ENCODE measurements around the gene IFIH1.

Gene IFIH1

GRCh38 chr2:162317861-162318327 lies 590 bp downstream of the IFIH1 start:
- Histone ChIP-seq H4K91ac (ENCODE audit: low read depth, low read length) (no peak overlapping the region), H3K4me1 (ENCODE audit: control insufficient read depth in 1 of 2, insufficient read depth in 2 of 2, low read length in 2 of 2) (peaks cover 0 to 2% of the 10 kb centered on the region in 2 experiments), H3K36me3 (ENCODE audit: control insufficient read depth in 1 of 2, insufficient read depth in 2 of 2, low read length in 2 of 2) (no peaks in the 10 kb centered on the region), H3K79me1 (ENCODE audit: low read length) (no peaks in the 10 kb centered on the region), H3K9me3 (ENCODE audit: insufficient read depth, low read depth, low read length) (no peaks in the 10 kb centered on the region), H3K4ac (ENCODE audit: low read depth, low read length) (no peak overlapping the region), H3K14ac (ENCODE audit: low read length) (no peak overlapping the region), H2BK12ac (ENCODE audit: low read length) (no peak overlapping the region), H3K27me3 (ENCODE audit: insufficient read depth, low read length) (no peaks in the 10 kb centered on the region), H3K4me3 (ENCODE audit: low read depth, low read length) (peak overlapping the region; percentile 71), H3K79me2 (ENCODE audit: control insufficient read depth, insufficient read depth, low read length, poor library complexity) (no peaks in the 10 kb centered on the region), H2AK5ac (ENCODE audit: low read length) (no peak overlapping the region), H2AFZ (ENCODE audit: insufficient read depth, low read length, poor library complexity) (peak overlapping the region; percentile 21), H2BK5ac (ENCODE audit: low read depth, low read length, poor library complexity) (no peak overlapping the region), H2BK120ac (ENCODE audit: insufficient read depth, low read length, poor library complexity) (no peak overlapping the region), H3K23ac (ENCODE audit: low read length) (no peak overlapping the region), H3K27ac (ENCODE audit: low read depth, low read length) (no peak overlapping the region), H3K9ac (ENCODE audit: low read length) (peak overlapping the region; percentile 42), H3K4me2 (ENCODE audit: low read length) (peak overlapping the region; percentile 98), H3K18ac (ENCODE audit: low read length) (no peak overlapping the region), H4K8ac (ENCODE audit: low read depth, low read length) (no peak overlapping the region), H4K12ac (ENCODE audit: low read depth, low read length) (no peak overlapping the region)
- peak; percentile 53 to 57 for DNase-seq
- WGBS (ENCODE audit: extremely low coverage, insufficient coverage, insufficient read length) = no CpG with 5 or more reads among the region's 16 CpGs

- Histone ChIP-seq H3K23ac (ENCODE audit: low read length) (no peak overlapping the region), H2AFZ (ENCODE audit: insufficient read depth, low read length, poor library complexity) (no peak overlapping the region), H2BK12ac (ENCODE audit: low read length) (no peak overlapping the region), H3K4me1 (ENCODE audit: control insufficient read depth in 1 of 2, insufficient read depth in 2 of 2, low read length in 2 of 2) (peaks cover 0 to 2% of the 10 kb centered on the region in 2 experiments), H3K79me1 (ENCODE audit: low read length) (no peaks in the 10 kb centered on the region), H3K9me3 (ENCODE audit: insufficient read depth, low read depth, low read length) (no peaks in the 10 kb centered on the region), H3K4me2 (ENCODE audit: low read length) (no peak overlapping the region), H3K27ac (ENCODE audit: low read depth, low read length) (no peak overlapping the region), H2BK120ac (ENCODE audit: insufficient read depth, low read length, poor library complexity) (no peak overlapping the region), H4K8ac (ENCODE audit: low read depth, low read length) (no peak overlapping the region), H3K14ac (ENCODE audit: low read length) (no peak overlapping the region), H2AK5ac (ENCODE audit: low read length) (no peak overlapping the region), H2BK5ac (ENCODE audit: low read depth, low read length, poor library complexity) (no peak overlapping the region), H4K12ac (ENCODE audit: low read depth, low read length) (no peak overlapping the region), H3K4me3 (ENCODE audit: low read depth, low read length) (no peak overlapping the region), H3K18ac (ENCODE audit: low read length) (no peak overlapping the region), H4K91ac (ENCODE audit: low read depth, low read length) (no peak overlapping the region), H3K27me3 (ENCODE audit: insufficient read depth, low read length) (no peaks in the 10 kb centered on the region), H3K79me2 (ENCODE audit: control insufficient read depth, insufficient read depth, low read length, poor library complexity) (no peaks in the 10 kb centered on the region), H3K4ac (ENCODE audit: low read depth, low read length) (no peak overlapping the region), H3K9ac (ENCODE audit: low read length) (no peak overlapping the region), H3K36me3 (ENCODE audit: control insufficient read depth in 1 of 2, insufficient read depth in 2 of 2, low read length in 2 of 2) (no peaks in the 10 kb centered on the region)
- no peak for DNase-seq
- no CpG with 5 or more reads among the region's 3 CpGs for WGBS (ENCODE audit: extremely low coverage, insufficient coverage, insufficient read length)
Measured at GRCh38 chr2:162317058-162317742, 1.3 kb downstream of the IFIH1 start.

GRCh38 chr2:162316590-162316989 lies 1.9 kb downstream of the IFIH1 start:
- DNase-seq = no peak
- Histone ChIP-seq H3K4ac (ENCODE audit: low read depth, low read length) (no peak overlapping the region), H3K27ac (ENCODE audit: low read depth, low read length) (no peak overlapping the region), H3K9me3 (ENCODE audit: insufficient read depth, low read depth, low read length) (no peaks in the 10 kb centered on the region), H3K4me3 (ENCODE audit: low read depth, low read length) (no peak overlapping the region), H3K18ac (ENCODE audit: low read length) (no peak overlapping the region), H3K4me2 (ENCODE audit: low read length) (no peak overlapping the region), H3K4me1 (ENCODE audit: control insufficient read depth in 1 of 2, insufficient read depth in 2 of 2, low read length in 2 of 2) (peaks cover 0 to 2% of the 10 kb centered on the region in 2 experiments), H3K79me1 (ENCODE audit: low read length) (no peaks in the 10 kb centered on the region), H2BK120ac (ENCODE audit: insufficient read depth, low read length, poor library complexity) (no peak overlapping the region), H2BK5ac (ENCODE audit: low read depth, low read length, poor library complexity) (no peak overlapping the region), H3K27me3 (ENCODE audit: insufficient read depth, low read length) (no peaks in the 10 kb centered on the region), H4K8ac (ENCODE audit: low read depth, low read length) (no peak overlapping the region), H4K12ac (ENCODE audit: low read depth, low read length) (no peak overlapping the region), H3K36me3 (ENCODE audit: control insufficient read depth in 1 of 2, insufficient read depth in 2 of 2, low read length in 2 of 2) (no peaks in the 10 kb centered on the region), H3K14ac (ENCODE audit: low read length) (no peak overlapping the region), H4K91ac (ENCODE audit: low read depth, low read length) (no peak overlapping the region), H3K23ac (ENCODE audit: low read length) (no peak overlapping the region), H2AK5ac (ENCODE audit: low read length) (no peak overlapping the region), H3K79me2 (ENCODE audit: control insufficient read depth, insufficient read depth, low read length, poor library complexity) (no peaks in the 10 kb centered on the region), H2BK12ac (ENCODE audit: low read length) (no peak overlapping the region), H2AFZ (ENCODE audit: insufficient read depth, low read length, poor library complexity) (no peak overlapping the region), H3K9ac (ENCODE audit: low read length) (no peak overlapping the region)
- WGBS (ENCODE audit: extremely low coverage, insufficient coverage, insufficient read length) = no CpG with 5 or more reads among the region's 2 CpGs

GRCh38 chr2:162315938-162316337 lies 2.5 kb downstream of the IFIH1 start:
- no peak overlapping the region for H3K9ac ChIP-seq (ENCODE audit: low read length)
- no peak overlapping the region for H2AFZ ChIP-seq (ENCODE audit: insufficient read depth, low read length, poor library complexity)
- H3K4me2 ChIP-seq (ENCODE audit: low read length) = no peak overlapping the region
- no peak overlapping the region for H3K4me3 ChIP-seq (ENCODE audit: low read depth, low read length)
- H3K79me1 ChIP-seq (ENCODE audit: low read length) = no peaks in the 10 kb centered on the region
- no peaks in the 10 kb centered on the region for H3K9me3 ChIP-seq (ENCODE audit: insufficient read depth, low read depth, low read length)
- no peak overlapping the region for H3K23ac ChIP-seq (ENCODE audit: low read length)
- H4K91ac ChIP-seq (ENCODE audit: low read depth, low read length) = no peak overlapping the region
- H4K8ac ChIP-seq (ENCODE audit: low read depth, low read length) = no peak overlapping the region
- H2BK12ac ChIP-seq (ENCODE audit: low read length) = no peak overlapping the region
- H3K27ac ChIP-seq (ENCODE audit: low read depth, low read length) = no peak overlapping the region
- no peak overlapping the region for H4K12ac ChIP-seq (ENCODE audit: low read depth, low read length)
- no peaks in the 10 kb centered on the region for H3K27me3 ChIP-seq (ENCODE audit: insufficient read depth, low read length)
- no CpG with 5 or more reads among the region's 4 CpGs for WGBS (ENCODE audit: extremely low coverage, insufficient coverage, insufficient read length)
- H2AK5ac ChIP-seq (ENCODE audit: low read length) = no peak overlapping the region
- no peak overlapping the region for H3K18ac ChIP-seq (ENCODE audit: low read length)
- no peak for DNase-seq
- no peak overlapping the region for H3K4ac ChIP-seq (ENCODE audit: low read depth, low read length)
- no peak overlapping the region for H2BK5ac ChIP-seq (ENCODE audit: low read depth, low read length, poor library complexity)
- H3K36me3 ChIP-seq (ENCODE audit: control insufficient read depth in 1 of 2, insufficient read depth in 2 of 2, low read length in 2 of 2) = no peaks in the 10 kb centered on the region
- H2BK120ac ChIP-seq (ENCODE audit: insufficient read depth, low read length, poor library complexity) = no peak overlapping the region
- no peak overlapping the region for H3K14ac ChIP-seq (ENCODE audit: low read length)
- H3K4me1 ChIP-seq (ENCODE audit: control insufficient read depth in 1 of 2, insufficient read depth in 2 of 2, low read length in 2 of 2) = peaks cover 0 to 2% of the 10 kb centered on the region in 2 experiments
- H3K79me2 ChIP-seq (ENCODE audit: control insufficient read depth, insufficient read depth, low read length, poor library complexity) = no peaks in the 10 kb centered on the region

Data from trophoblast cell (in vitro differentiated cells and primary cell).